ENCODE measurements around the gene ENOX1.
A peak's percentile ranks its signal among the peaks of the same experiment; 100 is the strongest.

Gene ENOX1

DNA sequence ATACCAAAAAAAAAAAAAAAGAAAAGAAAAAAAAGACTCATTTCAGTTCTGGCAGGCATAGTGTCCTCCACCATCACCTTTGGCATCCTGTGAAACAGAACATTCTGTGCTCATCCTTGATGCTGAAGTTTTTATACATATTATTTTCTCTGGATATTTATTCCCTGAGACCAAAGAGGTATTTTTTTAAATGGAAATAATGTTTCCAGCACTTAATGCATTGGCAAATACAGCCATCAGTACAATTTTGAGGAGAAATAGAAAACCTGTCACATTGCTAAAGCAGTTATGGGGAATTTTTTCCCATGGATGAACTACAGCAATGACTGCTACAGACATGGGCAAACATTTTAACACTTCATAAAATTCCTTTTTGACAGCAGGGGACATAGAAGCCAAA lies 451.0 kb downstream of the ENOX1 start:
- DNase-seq, result no peak

DNA sequence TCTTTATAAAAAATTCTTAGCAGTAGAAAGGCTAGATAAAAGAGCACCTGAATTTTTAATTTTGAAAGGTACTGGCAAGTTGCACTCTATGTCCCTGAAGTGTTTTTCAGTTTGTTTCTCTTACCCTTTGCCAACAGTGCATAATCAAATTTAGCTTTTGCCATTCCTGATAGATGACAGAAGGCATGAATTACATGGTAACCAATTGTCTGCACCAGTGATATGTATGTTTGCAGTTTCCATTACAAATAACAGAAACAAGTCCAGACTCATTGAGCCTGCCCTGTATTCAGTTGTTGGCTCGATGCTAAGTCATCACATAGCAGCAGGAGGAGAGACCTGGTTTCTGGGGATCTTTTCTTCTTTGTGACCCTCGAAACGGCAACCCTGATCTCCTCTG lies 453.6 kb downstream of the ENOX1 start:
- DNase-seq, result no peak

DNA sequence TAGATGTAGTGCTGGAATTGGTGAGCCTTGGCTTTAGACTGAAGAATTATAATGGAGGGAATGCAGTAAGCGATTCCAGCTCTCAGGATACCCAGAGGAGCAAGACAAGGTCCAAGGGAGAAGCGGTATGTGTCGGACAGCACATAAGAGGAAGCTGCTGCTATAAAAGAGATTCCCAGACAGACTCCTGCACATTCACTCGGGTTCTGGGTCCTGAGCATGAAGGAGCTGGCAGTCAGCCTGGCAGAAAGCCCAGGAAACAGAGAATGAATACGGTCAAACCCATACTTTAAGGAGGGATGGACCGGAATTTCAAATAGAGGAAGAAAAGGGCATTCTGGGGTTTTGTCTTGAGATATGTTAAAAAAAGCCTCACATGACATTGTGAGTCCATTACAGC lies 455.1 kb downstream of the ENOX1 start:
- DNase-seq, result no peak

DNA sequence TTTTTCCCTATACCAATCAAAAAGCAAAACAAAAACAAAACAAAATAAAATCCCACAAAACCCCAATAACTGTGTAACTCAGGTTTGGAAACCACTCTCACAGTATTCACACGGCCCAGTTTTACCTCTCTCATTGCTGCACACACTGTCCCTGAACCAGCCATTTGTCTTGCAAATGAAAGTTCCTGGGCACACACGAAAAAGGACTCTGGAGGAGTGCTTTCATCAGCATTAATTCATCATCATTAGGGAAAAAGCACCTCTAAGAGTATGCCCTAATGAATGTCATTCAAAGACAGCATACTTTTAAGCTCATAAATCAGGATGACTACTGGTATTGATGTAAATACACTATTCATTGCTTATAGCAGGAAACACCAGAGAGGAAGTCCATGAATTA lies 457.1 kb downstream of the ENOX1 start:
- no peak for DNase-seq

DNA sequence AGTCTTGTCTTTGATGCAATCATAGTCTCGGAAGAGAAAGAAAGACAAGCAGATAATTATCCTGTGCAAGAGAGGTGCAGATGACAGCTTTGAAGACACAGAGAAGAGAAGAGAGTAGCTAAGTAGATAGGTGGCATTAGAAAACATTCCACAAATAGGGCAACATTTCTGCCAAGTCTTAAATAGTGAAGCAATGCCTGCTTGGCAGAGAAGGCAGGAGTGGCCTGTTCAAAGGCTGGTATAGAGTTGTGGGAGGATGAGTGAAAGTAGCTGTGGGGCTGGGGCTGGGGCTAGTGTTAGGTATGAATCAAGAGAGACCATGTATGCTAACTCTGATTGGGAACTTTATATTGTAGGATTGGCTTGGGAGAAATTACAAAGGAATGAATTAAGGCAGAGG lies 457.9 kb downstream of the ENOX1 start:
- DNase-seq, result no peak

DNA sequence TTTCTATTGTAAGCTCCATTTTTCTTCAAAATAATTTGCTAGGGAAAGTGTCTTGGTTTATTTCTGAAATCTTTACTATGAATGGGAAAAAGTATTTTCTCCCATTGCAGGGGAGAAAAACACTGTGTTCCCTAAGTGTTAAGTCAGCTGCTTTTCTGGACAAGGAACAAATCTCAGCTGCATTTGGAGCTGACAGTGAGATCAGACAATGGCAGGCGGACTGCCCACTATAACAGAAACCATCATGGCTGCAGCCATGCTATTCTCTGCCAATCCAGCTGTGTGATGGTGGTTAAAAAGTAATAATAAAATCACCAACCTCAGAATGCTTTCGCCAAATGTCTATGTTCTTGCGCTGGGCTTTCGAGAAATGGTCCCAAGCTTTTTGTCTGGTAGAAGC lies 460.7 kb downstream of the ENOX1 start:
- no peak for DNase-seq

DNA sequence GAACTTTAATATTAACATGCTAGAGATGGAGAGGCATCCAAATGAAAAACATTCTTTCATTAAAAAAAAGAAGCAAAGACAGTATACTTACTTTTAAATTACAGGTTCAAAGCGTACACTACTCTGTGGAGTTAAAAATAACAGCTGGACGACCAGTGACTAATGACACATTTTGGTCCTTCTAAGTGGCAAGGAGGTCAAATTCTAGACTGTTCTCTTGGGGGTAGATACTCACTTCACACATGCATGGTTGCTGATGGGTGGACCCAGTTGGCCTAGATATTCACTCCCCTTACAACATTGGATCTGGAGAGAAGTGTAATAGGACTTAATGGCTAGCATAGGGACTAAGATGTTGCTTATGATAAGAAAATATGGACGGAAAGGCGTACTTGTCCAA lies 461.1 kb downstream of the ENOX1 start:
- no peak for DNase-seq

DNA sequence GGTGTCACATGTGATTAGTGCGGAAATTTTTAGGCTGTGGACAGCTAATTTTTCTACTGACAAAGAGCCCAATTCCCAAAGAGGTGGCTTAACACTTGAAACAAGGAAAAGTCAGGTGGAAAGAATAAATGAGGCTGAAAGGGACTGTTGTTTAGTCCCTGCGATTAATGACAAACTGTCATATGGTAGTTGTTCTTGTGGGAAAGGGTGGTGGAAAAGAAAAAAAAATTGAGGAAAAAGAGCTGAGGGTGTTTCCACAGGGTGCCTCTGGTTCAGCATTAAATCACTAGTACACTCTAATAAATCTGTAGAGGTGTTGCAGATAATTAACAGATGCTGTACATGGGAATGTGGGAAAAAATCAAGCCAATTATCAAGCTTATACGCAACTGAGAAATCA lies 462.6 kb downstream of the ENOX1 start:
- DNase-seq, result no peak

DNA sequence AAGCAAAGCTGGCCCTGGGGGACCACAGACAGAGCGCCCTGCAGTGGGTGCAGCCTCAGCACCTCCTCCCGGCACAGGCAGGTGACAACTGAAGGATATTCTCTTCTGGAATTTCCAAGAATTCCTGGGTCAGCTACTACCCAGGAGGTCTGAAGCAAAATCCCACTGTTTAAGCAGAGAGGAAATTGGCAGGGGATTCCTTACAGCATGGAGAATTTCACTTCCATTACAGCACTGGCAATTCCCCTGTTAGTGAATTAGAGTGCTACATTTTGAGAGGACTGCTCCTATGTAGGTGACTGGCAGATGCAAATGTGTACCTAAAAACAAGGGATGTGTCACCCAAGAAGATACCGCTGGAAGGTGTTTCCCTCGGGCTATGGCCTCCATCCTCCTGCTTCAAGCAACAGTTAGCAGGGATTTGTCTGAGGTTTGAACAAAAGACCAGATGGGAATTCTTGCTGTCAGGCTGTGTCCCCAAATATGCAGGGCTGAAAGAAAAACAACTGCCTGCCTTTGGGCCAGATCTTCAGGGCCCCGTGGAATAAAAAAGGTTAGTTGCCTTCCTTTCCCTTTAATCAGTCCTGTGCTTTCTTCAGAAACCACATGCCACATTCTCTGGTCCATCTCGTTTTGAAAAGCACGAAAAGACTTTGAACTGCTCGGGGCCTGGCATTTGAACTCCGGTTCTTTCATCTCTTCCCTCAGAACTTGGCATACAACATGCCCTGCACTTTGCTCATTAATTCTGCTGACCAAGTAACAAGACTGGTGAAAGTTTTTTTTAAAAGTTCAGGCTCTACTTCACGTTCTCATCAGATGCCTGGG lies 466.9 kb downstream of the ENOX1 start:
- no peak for DNase-seq

DNA sequence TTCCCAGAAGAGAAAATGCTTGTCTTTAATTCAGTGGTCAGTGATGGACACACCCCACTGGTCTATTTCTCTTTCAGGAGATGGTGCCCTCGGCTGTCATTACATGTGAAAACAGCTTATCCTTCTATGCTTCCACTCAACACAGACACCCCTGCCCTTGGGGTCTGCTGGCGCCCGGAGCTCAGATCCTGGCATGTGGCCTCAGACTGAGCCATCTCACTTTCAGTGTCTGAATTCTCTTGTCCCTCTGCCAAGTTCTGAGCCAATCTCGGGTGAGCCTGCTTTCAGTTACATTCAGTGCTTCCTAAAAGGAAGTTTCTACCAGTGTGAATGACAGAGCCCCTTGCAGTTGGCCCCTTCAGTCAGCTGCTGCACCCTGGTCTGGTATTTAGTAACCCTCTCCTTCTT lies 469.8 kb downstream of the ENOX1 start:
- DNase-seq, result no peak

DNA sequence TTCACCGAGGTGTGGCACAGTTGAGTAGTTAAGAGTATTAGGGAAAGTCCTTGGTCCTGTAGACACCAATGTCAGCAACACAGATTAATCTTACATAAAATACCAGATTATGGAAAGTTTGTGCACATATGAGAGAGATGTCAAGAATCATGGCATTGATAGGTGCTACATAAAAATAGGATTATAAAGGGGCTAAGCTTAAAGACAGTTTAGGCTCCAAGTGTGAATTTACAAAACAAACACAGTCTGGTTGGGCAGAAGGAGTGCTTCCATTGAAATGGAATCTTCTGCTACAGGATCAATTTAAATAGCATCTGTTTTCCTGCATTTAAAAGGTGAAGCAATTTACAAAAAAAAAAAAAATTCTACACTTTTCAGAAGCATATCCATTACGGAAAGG lies 470.5 kb downstream of the ENOX1 start:
- no peak for DNase-seq

DNA sequence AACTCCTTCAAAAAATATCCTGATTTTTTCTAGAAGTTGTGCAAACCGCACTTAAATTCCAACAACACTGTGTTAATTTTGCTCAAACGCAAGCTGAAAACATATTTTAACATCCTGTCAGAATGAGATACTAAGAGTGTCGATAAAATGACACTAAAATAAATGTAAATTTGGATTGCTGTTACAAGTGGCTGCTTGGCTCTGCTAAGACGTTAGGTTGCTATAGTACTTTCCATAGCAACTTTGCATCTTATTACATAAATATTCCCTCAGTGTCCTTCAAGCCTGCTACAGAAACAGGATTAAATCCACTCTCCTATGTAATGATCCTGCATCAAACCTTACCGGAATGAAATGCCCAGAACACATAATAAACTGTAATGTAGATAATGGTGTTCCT lies 471.2 kb downstream of the ENOX1 start:
- DNase-seq, result no peak

DNA sequence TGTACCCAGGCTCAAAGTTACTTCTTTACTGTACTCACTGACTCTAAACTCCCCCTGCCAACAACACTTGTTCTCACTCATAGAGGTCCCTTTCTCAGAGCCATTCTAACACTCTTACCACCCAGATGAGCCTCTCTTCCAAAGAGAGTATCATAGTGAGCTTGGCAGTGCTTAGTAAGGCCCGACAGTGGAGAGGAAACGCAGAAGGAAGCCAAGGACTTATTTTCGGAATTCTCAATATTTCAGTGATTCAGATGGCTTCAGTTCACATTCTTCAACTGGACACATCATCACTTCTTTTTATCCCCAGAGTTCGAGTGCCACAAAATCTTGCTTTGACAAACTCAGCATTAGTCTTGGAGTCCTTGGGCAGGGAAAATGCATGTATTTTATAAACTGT lies 477.5 kb downstream of the ENOX1 start:
- no peak for DNase-seq

DNA sequence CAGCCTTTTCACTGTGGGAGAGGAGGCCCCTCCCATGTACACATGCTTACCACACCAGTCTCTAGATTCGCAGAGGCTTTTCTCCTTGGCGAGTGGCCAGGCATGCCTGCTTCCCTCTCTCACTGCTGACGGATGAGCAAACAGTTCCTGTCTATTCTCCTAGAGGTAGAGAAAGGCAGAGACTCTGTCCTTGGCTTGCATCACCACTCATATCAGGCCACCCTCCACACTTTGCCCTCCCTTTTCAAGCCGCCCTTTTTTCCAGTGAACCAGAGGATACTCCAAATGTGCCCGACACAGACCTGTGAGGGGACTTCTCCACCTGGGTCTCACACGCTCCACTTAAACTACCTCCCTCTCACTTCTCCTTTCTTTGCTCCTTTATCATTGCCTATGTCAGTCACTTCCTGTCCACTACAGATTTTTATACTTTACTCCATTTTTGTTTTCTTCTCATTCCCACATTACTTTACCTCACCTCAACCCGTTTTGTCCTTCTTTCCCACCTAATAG lies 478.8 kb downstream of the ENOX1 start:
- DNase-seq, result no peak

DNA sequence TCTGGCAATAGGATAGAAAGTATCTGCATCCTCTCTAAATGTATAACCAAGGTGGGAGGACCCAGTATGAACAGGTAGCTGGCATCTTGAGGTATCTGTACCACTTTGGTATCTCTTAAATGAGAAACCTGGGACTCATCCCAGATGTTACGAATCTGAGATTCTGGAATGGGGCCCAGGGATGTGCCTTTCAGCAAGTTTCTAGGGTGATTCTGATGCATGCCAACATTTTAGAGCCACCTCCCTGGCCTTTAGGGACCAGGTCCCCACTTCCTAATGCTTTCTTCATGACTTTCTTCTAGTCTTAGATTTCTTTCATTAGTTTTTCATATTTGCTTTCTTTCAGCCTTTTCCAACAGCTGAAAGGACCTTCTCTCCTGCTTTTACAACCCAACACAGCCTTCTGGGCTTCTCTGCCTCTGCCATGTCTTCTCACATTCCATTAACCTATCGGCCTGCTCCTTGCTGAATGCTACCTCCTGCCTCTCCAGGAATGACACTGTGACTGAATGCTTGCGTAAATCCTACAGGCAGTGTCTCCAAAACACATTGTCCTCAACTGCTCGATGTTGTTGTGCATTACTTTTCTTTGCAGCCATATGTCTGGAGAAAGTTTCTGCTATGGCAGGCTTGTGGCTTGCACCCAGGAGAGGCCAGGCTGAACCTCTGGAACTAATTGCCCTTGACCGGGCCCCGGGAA lies 479.4 kb downstream of the ENOX1 start:
- no peak for DNase-seq

DNA sequence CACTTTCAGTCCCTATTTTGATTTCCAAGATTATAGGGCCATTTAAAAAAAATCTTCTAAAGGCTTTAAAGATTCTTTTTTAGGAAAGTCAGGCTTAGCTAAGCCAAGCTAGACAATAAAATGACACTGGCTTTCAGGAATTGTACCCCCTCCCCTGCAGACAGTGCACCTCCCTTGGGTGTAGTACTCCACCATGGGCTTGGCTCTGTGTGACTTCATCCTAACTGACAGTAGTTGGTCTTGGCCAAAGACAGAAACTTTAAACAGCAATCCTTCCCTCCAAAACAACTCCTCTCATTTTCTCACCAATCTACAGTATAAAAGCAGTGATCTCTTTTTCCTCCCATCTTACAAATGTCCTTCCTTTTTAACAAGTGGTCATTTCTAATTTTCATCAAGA lies 480.4 kb downstream of the ENOX1 start:
- no peak for DNase-seq

DNA sequence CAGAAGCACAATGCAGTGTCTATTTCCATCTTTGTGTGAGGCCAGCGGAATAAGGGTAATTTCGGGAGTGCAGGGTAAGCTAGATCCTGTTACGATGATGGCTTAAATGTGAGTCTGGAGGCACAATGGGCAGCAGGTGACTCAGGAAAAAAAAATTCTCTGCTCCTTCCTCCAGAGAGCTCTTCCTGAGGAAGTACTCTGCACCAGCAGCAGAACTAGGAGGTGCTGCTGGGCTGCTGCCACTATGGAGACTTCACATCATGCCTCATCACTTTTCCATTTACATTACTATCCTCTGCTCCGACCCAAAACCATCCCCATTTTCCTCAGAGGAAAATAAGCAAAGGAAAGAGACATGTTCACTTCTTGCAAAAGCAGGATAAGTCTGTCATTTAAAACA lies 481.4 kb downstream of the ENOX1 start:
- no peak for DNase-seq

DNA sequence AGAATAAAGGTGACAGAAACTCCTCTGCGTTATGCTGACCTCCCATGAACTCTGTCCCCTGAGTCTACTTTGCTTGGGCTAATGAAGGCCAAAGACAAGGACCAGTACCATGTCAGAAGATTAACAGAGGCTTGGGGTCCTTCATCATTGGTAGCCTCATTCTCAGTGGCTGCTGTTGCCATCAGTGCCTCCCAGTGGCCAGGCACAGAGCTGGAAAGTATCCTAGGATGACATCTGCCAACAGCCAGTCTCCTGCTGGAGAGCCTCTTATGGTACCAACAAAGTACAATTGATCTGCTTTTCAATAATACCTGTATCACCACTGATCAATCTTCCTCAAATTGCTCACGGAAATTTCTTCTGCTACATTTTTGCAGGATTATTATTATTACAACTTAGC lies 481.8 kb downstream of the ENOX1 start:
- DNase-seq, result no peak

DNA sequence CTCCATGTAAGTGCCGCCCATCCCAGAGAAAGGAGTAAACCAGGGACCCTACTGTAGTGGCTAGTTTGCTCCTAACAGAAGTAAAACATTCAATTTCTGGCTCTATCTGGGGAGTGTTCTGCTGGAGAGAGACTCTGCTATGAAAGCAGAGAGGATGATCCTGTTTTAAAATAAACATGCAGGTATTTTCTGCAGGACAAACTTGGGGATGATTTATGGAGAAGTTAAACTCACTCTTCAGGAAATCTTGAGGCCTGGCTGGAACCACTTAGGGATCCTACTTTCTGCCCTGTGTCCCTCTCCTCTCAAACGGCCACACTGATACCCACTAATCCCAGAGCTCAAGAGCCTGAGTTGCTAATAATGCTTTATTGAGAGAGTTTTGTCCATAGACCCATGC lies 482.3 kb downstream of the ENOX1 start:
- no peak for DNase-seq

DNA sequence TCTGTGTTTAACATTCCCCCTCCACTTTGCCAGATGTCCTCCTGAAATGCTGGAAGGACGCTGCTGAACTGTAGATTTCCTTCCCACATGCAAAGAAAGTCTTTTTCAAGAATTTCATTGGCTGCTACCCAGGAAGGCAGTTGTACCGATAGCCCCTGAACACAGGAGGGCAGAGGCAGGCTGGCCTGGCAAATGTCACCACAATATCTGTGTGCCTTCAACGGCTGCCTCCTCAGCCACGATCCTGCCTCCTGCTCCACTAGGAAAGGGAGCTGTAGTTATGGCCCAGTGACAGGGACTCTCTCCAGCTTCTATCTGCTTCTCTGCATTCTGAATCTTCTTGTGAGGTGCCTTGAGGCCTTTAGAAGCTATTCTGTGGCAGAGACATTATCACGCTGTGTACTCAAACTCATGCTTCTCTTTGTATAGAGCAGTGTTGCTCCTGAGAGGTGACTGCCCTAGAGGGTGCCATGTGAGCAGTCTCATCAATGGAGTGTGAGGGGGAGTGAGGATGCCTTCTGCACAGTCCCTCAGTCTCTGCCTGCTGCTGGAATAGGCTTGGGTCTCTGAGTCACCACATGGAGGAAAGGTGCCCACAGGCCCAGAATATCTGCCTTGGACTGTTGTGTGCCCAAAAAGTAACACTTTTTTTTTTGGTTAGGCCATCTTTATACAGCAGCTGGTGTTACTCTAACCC lies 483.6 kb downstream of the ENOX1 start:
- peak; percentile 19 for DNase-seq

DNA sequence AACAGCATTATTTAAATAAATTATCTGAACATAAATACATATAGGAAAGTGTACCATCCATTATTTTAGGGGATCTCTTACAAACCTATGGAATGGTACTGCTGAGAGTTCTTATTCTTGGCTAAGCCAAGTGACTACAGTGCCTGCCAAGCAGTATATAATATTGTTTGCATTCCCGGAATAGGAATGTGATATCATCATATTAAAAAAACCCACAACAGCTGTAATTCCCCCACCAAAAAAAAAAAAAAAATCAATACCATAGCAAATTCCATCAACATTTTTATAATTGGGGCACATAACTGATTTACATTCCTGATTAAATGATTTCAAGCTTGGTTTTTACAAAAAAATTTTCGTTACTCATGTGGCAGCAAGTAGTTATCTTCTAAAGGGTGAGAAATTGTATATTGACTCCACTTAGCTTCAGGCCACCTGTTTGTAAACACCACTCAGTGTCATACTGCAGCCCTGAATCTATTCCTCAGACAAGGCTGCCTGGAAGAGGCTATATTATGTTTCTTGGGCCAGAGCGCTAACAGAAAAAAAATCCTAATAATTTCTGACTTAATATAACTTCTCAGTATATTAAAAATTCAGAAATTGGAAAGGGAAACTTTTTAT lies 485.3 kb downstream of the ENOX1 start:
- DNase-seq, result no peak

DNA sequence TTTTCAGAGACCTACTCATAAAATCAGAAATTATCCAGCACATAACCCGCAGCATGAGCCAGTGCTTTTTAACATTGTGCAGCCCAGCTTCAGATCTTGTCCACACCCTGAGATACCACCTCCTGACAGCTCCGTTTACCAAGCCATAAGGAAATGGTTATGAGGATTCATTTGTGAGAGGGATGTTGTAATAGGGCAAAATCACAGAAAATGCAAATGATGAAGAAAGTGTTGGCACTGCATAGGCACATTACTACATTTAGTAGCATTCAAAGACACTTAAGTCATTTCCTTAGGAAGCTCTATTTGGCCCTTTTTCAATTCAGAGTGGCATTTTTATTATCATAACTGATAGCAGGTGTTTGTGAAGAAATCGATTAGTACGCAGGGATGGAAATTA lies 485.9 kb downstream of the ENOX1 start:
- no peak for DNase-seq

DNA sequence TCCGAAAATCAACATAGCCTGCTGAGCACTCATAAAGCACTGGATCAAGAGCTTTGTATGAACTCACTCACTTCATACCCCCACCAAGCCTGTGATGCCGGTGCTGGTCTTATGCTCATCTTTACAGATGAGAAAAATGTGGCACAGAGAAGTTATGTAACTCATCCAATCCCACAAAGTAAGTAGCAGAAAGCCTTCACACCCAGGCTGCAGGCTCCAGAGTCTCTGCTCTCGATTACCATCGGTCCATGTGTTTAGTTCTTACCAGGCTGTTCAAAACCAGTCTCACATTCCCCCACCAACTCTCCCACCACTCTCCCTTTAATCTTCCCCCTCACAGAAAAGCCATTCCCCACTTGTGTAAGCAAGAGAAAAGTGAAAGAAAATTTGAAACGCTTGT lies 487.4 kb downstream of the ENOX1 start:
- no peak for DNase-seq
